ENCODE data around the gene CD44.
"Not testable (repeated sequence)": the region's sequence is repeated elsewhere in the genome, so short reads cannot be mapped to it uniquely, and the experiment has no call there.

CD44 gene

GRCh38 chr11:35215945-35216344 lies 77.0 kb downstream of the CD44 start:
- no peak for TF ChIP-seq CTCF (IDR thresholded peaks at IDR 0.05; ENCODE audit: low read depth, low read length, missing control alignments)
- no peak overlapping the region for H3K4me3 ChIP-seq (ENCODE audit: low read depth, low read length)
- DNase-seq (ENCODE audit: low read depth) = no peak

GRCh38 chr11:35216962-35217678 lies 78.1 kb downstream of the CD44 start:
- no peak for DNase-seq (ENCODE audit: low read depth)
- H3K4me3 ChIP-seq (ENCODE audit: low read depth, low read length) = no peak overlapping the region
- no peak for TF ChIP-seq CTCF (IDR thresholded peaks at IDR 0.05; ENCODE audit: low read depth, low read length, missing control alignments)

- TF ChIP-seq CTCF (IDR thresholded peaks at IDR 0.05; ENCODE audit: low read depth, low read length, missing control alignments) = no peak
- H3K4me3 ChIP-seq (ENCODE audit: low read depth, low read length) = no peak overlapping the region
- no peak for DNase-seq (ENCODE audit: low read depth)
Measured at GRCh38 chr11:35218956-35219355, 80.0 kb downstream of the CD44 start.

GRCh38 chr11:35223371-35223796 lies 84.4 kb downstream of the CD44 start:
- DNase-seq (ENCODE audit: low read depth) = no peak
- H3K4me3 ChIP-seq (ENCODE audit: low read depth, low read length) = no peak overlapping the region
- no peak for TF ChIP-seq CTCF (IDR thresholded peaks at IDR 0.05; ENCODE audit: low read depth, low read length, missing control alignments)

- H3K4me3 ChIP-seq (ENCODE audit: low read depth, low read length) = no peak overlapping the region
- no peak for DNase-seq (ENCODE audit: low read depth)
- TF ChIP-seq CTCF (IDR thresholded peaks at IDR 0.05; ENCODE audit: low read depth, low read length, missing control alignments) = no peak
Measured at GRCh38 chr11:35223991-35224390, 85.0 kb downstream of the CD44 start.

GRCh38 chr11:35225946-35226520 lies 87.1 kb downstream of the CD44 start:
- TF ChIP-seq CTCF (IDR thresholded peaks at IDR 0.05; ENCODE audit: low read depth, low read length, missing control alignments) = no peak
- no peak overlapping the region for H3K4me3 ChIP-seq (ENCODE audit: low read depth, low read length)
- no peak for DNase-seq (ENCODE audit: low read depth)

GRCh38 chr11:35226756-35227155 lies 87.8 kb downstream of the CD44 start:
- DNase-seq (ENCODE audit: low read depth); H3K4me3 ChIP-seq (ENCODE audit: low read depth, low read length): not testable (repeated sequence)
